NCI-H460 (cell line): ENCODE results near the gene PPP1CC. TPM values are rescaled to one million over a fixed set of nuclear protein-coding genes. Genes with fewer than 3 reads are reported as not detected.
"Not testable (repeated sequence)": the region's sequence is repeated elsewhere in the genome, so short reads cannot be mapped to it uniquely, and the experiment has no call there.

Source experiments
- DNase-seq: peaks from one replicate; pipeline ENCODE4 v3.0.0-alpha.2; 2016; ENCODE audit warnings: low read depth; ENCODE audit errors: extremely low read depth
- total RNA-seq: library from RNA; depleted of rRNA; stranded (reverse); fragments of >200 nt; shearing (Covaris generic); gene quantifications from 2 replicates; pipeline ENCODE4 v1.2.3, GENCODE V29; 2014

The PPP1CC gene
- total RNA-seq, 1 experiment from 2014 or later = 249 TPM

- DNase-seq = no peak
Observed at GRCh38 chr12:110756611-110757010, 13.9 kb upstream of the PPP1CC start.

- DNase-seq = no peak
Observed at GRCh38 chr12:110754101-110754793, 11.6 kb upstream of the PPP1CC start.

GRCh38 chr12:110750784-110751461 is 8.2 kb upstream of the PPP1CC start:
- no peak for DNase-seq

GRCh38 chr12:110746550-110746949 is 3.9 kb upstream of the PPP1CC start:
- DNase-seq = no peak

GRCh38 chr12:110745542-110746284 is 3.0 kb upstream of the PPP1CC start:
- DNase-seq = no peak

GRCh38 chr12:110744601-110745264 is 2.0 kb upstream of the PPP1CC start:
- no peak for DNase-seq

- no peak for DNase-seq
Observed at GRCh38 chr12:110744151-110744571, 1.5 kb upstream of the PPP1CC start.

- no peak for DNase-seq
Observed at GRCh38 chr12:110743571-110744093, 941 bp upstream of the PPP1CC start.

- DNase-seq = no peak
Observed at GRCh38 chr12:110742096-110742717, 484 bp downstream of the PPP1CC start.

GRCh38 chr12:110741341-110742095 is 1.2 kb downstream of the PPP1CC start:
- DNase-seq = no peak

GRCh38 chr12:110739894-110740293 is 2.8 kb downstream of the PPP1CC start:
- DNase-seq = no peak

GRCh38 chr12:110739488-110739887 is 3.2 kb downstream of the PPP1CC start:
- no peak for DNase-seq

GRCh38 chr12:110737532-110737931 is 5.2 kb downstream of the PPP1CC start:
- no peak for DNase-seq

GRCh38 chr12:110737016-110737415 is 5.7 kb downstream of the PPP1CC start:
- DNase-seq = not testable (repeated sequence)

- DNase-seq = no peak
Observed at GRCh38 chr12:110733900-110734299, 8.8 kb downstream of the PPP1CC start.

- DNase-seq = no peak
Observed at GRCh38 chr12:110733089-110733715, 9.5 kb downstream of the PPP1CC start.

- no peak for DNase-seq
Observed at GRCh38 chr12:110732572-110732971, 10.1 kb downstream of the PPP1CC start.

- no peak for DNase-seq
Observed at GRCh38 chr12:110731479-110731878, 11.2 kb downstream of the PPP1CC start.

- no peak for DNase-seq
Observed at GRCh38 chr12:110728628-110729027, 14.1 kb downstream of the PPP1CC start.
